GM12891 (cell line): ENCODE data around the gene RNLS.

Experiments used
- PAX5 ChIP-seq: IDR thresholded peaks from 2 replicates; pipeline ENCODE4 v1.6.1; 2011; ENCODE audit warnings: low read length, moderate library complexity, mild to moderate bottlenecking; ENCODE audit not compliant: insufficient read depth, severe bottlenecking
- POLR2A ChIP-seq: IDR thresholded peaks from 2 replicates; pipeline ENCODE4 v1.6.1; 2011; ENCODE audit warnings: low read depth, low read length, control low read depth
- POLR2AphosphoS5 ChIP-seq: IDR thresholded peaks from 2 replicates; pipeline ENCODE4 v1.6.1; 2011; ENCODE audit warnings: low read depth, low read length, control low read depth
- SPI1 ChIP-seq: IDR thresholded peaks from 2 replicates; pipeline ENCODE4 v1.6.1; 2011; ENCODE audit warnings: low read depth, low read length, control low read depth
- TAF1 ChIP-seq: IDR thresholded peaks from 2 replicates; pipeline ENCODE4 v1.6.1; 2011; ENCODE audit warnings: low read depth, low read length, control low read depth

- TF ChIP-seq POLR2A (no peak), SPI1 (no peak), POLR2AphosphoS5 (no peak), TAF1 (no peak), PAX5 (no peak)
Measured at GRCh38 chr10:88243836-88244730, 339.0 kb downstream of the RNLS start.
